Tibial nerve (tissue), 4 donors: Measurements from ENCODE around the gene CDHR3.

Experiments used
- EP300 ChIP-seq, 2 donors: sonication (generic); formaldehyde crosslinking; IDR thresholded peaks; one replicate each; pipeline ENCODE4 v1.6.1; 2017; ENCODE audit warnings: antibody characterized with exemption in 2 of 2, mild to moderate bottlenecking in 1 of 2
- TF ChIP-seq, protein P1 (sequence below), 5 experiments: fragments of 200-600 bp in 3 of 5; fragments of 450-650 bp in 2 of 5; sonication (generic) in 3 of 5; IDR thresholded peaks; one replicate each; pipeline ENCODE4 v1.5.1; 2016 to 2019; ENCODE audit warnings: antibody characterized with exemption in 5 of 5, mild to moderate bottlenecking in 3 of 5, moderate library complexity in 2 of 5

DNA sequence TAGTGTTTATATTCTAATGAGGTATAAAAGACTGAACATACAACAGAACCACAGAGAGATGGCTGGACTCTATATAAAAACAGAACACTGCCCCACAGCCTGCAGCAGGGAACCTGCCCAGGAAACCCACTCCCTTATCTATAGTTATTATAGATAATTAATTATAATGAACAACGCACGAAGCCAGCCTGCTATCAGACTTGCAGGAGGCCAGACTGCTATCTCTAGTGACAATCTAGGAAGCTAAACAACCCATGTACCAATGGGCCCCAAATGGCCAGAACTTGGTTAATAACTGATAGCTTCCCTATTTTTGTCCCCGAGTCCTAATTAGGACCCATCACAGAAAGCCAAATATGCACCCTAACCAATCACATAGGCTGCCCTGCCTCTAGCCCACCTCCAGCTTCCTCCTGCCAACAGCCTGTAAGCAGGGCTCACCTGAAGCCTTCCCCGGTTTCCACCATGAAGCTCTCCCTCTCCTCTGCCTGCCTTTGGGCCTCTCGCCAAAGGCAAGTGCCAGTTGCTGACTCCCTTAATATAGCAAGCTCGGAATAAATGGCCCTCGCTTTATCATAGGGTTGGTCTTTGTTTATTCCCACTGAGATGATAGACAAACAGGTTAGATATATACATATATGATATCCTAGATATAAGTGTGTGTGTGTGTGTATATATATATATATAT is 74.6 kb downstream of the CDHR3 start:
- TF ChIP-seq, protein P1, sequence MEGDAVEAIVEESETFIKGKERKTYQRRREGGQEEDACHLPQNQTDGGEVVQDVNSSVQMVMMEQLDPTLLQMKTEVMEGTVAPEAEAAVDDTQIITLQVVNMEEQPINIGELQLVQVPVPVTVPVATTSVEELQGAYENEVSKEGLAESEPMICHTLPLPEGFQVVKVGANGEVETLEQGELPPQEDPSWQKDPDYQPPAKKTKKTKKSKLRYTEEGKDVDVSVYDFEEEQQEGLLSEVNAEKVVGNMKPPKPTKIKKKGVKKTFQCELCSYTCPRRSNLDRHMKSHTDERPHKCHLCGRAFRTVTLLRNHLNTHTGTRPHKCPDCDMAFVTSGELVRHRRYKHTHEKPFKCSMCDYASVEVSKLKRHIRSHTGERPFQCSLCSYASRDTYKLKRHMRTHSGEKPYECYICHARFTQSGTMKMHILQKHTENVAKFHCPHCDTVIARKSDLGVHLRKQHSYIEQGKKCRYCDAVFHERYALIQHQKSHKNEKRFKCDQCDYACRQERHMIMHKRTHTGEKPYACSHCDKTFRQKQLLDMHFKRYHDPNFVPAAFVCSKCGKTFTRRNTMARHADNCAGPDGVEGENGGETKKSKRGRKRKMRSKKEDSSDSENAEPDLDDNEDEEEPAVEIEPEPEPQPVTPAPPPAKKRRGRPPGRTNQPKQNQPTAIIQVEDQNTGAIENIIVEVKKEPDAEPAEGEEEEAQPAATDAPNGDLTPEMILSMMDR (IDR thresholded peaks at IDR 0.05): no peak
- TF ChIP-seq EP300 (IDR thresholded peaks at IDR 0.05): no peak
